Esophagus (tissue), 2 donors: ENCODE measurements around the gene TBC1D8. TPM values are rescaled to one million over a fixed set of nuclear protein-coding genes. Genes with fewer than 3 reads are reported as not detected.
A peak's percentile ranks its signal among the peaks of the same experiment; 100 is the strongest.

Experiments used
- H3K27ac ChIP-seq, 2 donors: one replicate each; pipeline ENCODE4 v1.5.1; 2013; ENCODE audit warnings: low read depth in 2 of 2, mild to moderate bottlenecking in 2 of 2, inconsistent platforms in 1 of 2, low read length in 1 of 2, moderate library complexity in 1 of 2
- H3K27me3 ChIP-seq, 2 donors: one replicate each; pipeline ENCODE4 v1.6.1; 2013; ENCODE audit warnings: low read length in 2 of 2, control low read depth in 1 of 2, mild to moderate bottlenecking in 1 of 2; ENCODE audit not compliant: insufficient read depth in 2 of 2, control insufficient read depth in 1 of 2
- H3K36me3 ChIP-seq, 2 donors: one replicate each; pipeline ENCODE4 v1.6.1; 2013; ENCODE audit warnings: low read length in 1 of 2; ENCODE audit not compliant: control insufficient read depth in 2 of 2, insufficient read depth in 2 of 2
- H3K4me1 ChIP-seq, 2 donors: one replicate each; pipeline ENCODE4 v1.6.1; 2013; ENCODE audit warnings: low read length in 1 of 2; ENCODE audit not compliant: control insufficient read depth in 2 of 2, insufficient read depth in 2 of 2
- H3K4me3 ChIP-seq, 2 donors: one replicate each; pipeline ENCODE4 v1.5.1; 2013; ENCODE audit warnings: low read length in 2 of 2, mild to moderate bottlenecking in 2 of 2, low read depth in 1 of 2, moderate library complexity in 1 of 2
- H3K9me3 ChIP-seq, 2 donors: one replicate each; pipeline ENCODE4 v1.6.1; 2013; ENCODE audit warnings: mild to moderate bottlenecking in 2 of 2, low read depth in 1 of 2, low read length in 1 of 2, moderate library complexity in 1 of 2; ENCODE audit not compliant: control insufficient read depth in 2 of 2, insufficient read depth in 1 of 2
- WGBS, 2 donors: extraction: QIAGEN DNeasy Blood & Tissue Kit; methylation state at CpG; one replicate each; pipeline ENCODE4 v1.1.7; 2013; 5-methylcytosine and 5-hydroxymethylcytosine counted together
- polyA plus RNA-seq, 2 donors: library from polyadenylated mRNA; stranded (reverse); fragments of 200-250 nt; gene quantifications; one replicate each; pipeline ENCODE4 v1.2.3, GENCODE V29; 2013
- donor health status: healthy with polysubstance abuse.
- donor health status: Bipolar disorder and iron deficiency.

The TBC1D8 gene
- polyA plus RNA-seq, 2 donors, result 13.3 to 19.4 TPM

GRCh38 chr2:101083613-101084012, 67.6 kb downstream of the TBC1D8 start:
- Histone ChIP-seq H3K36me3 (peaks cover 3 to 5% of the 10 kb centered on the region in 2 donors), H3K27ac (no peak overlapping the region), H3K9me3 (no peaks in the 10 kb centered on the region), H3K27me3 (no peaks in the 10 kb centered on the region), H3K4me3 (no peak overlapping the region), H3K4me1 (no peaks in the 10 kb centered on the region)
- WGBS, 2 donors, result 73 to 87% methylated on average over 2 of the region's 2 CpGs

GRCh38 chr2:101082998-101083397, 68.2 kb downstream of the TBC1D8 start:
- Histone ChIP-seq H3K4me3 (no peak overlapping the region), H3K4me1 (no peaks in the 10 kb centered on the region), H3K9me3 (no peaks in the 10 kb centered on the region), H3K36me3 (peaks cover 3 to 5% of the 10 kb centered on the region in 2 donors), H3K27me3 (no peaks in the 10 kb centered on the region), H3K27ac (no peak overlapping the region)
- WGBS, 2 donors, result 94 to 96% methylated on average over 6 of the region's 6 CpGs

- H3K4me3 ChIP-seq, result no peak overlapping the region
- 53 to 55% methylated on average over 1 of the region's 1 CpG for WGBS, 2 donors
- H3K9me3 ChIP-seq, result no peaks in the 10 kb centered on the region
- H3K27me3 ChIP-seq, result no peaks in the 10 kb centered on the region
- no peaks in the 10 kb centered on the region for H3K4me1 ChIP-seq
- H3K27ac ChIP-seq, result no peak overlapping the region
- peaks cover 3 to 5% of the 10 kb centered on the region in 2 donors for H3K36me3 ChIP-seq
Observed at GRCh38 chr2:101081375-101081907, 69.7 kb downstream of the TBC1D8 start.

- Histone ChIP-seq H3K4me1 (no peaks in the 10 kb centered on the region), H3K4me3 (no peak overlapping the region), H3K9me3 (no peaks in the 10 kb centered on the region), H3K27ac (no peak overlapping the region), H3K27me3 (no peaks in the 10 kb centered on the region), H3K36me3 (peaks cover 3 to 5% of the 10 kb centered on the region in 2 donors)
- 90 to 93% methylated on average over 14 of the region's 14 CpGs for WGBS, 2 donors
Observed at GRCh38 chr2:101080211-101081068, 70.7 kb downstream of the TBC1D8 start.

GRCh38 chr2:101076581-101076980, 74.6 kb downstream of the TBC1D8 start:
- WGBS, 2 donors, result 44 to 58% methylated on average over 2 of the region's 2 CpGs
- Histone ChIP-seq H3K36me3 (no peaks in the 10 kb centered on the region), H3K27ac (no peak overlapping the region), H3K4me1 (no peaks in the 10 kb centered on the region), H3K9me3 (no peaks in the 10 kb centered on the region), H3K27me3 (no peaks in the 10 kb centered on the region), H3K4me3 (no peak overlapping the region)

- 33 to 35% methylated on average over 4 of the region's 4 CpGs for WGBS, 2 donors
- no peak overlapping the region for H3K4me3 ChIP-seq
- H3K4me1 ChIP-seq, result peaks cover 2% of the 10 kb centered on the region in 2 donors
- no peaks in the 10 kb centered on the region for H3K36me3 ChIP-seq
- no peaks in the 10 kb centered on the region for H3K9me3 ChIP-seq
- no peaks in the 10 kb centered on the region for H3K27me3 ChIP-seq
- H3K27ac ChIP-seq, result peak overlapping the region; percentile 52 to 57
Observed at GRCh38 chr2:101064868-101065549, 86.2 kb downstream of the TBC1D8 start.

- Histone ChIP-seq H3K4me1 (peaks cover 2% of the 10 kb centered on the region in 2 donors), H3K27me3 (no peaks in the 10 kb centered on the region), H3K27ac (peak overlapping the region in 1 of 2 donors; percentile 51), H3K4me3 (no peak overlapping the region), H3K9me3 (no peaks in the 10 kb centered on the region), H3K36me3 (no peaks in the 10 kb centered on the region)
- 88 to 91% methylated on average over 3 of the region's 3 CpGs for WGBS, 2 donors
Observed at GRCh38 chr2:101064505-101064867, 86.7 kb downstream of the TBC1D8 start.

GRCh38 chr2:101064125-101064502, 87.1 kb downstream of the TBC1D8 start:
- Histone ChIP-seq H3K9me3 (no peaks in the 10 kb centered on the region), H3K27me3 (no peaks in the 10 kb centered on the region), H3K36me3 (no peaks in the 10 kb centered on the region), H3K27ac (peak overlapping the region; percentile 35 to 51), H3K4me1 (peaks cover 2% of the 10 kb centered on the region in 2 donors), H3K4me3 (no peak overlapping the region)
- WGBS, 2 donors, result 76 to 82% methylated on average over 2 of the region's 2 CpGs

GRCh38 chr2:101063352-101064124, 87.6 kb downstream of the TBC1D8 start:
- Histone ChIP-seq H3K4me3 (no peak overlapping the region), H3K4me1 (peaks cover 2% of the 10 kb centered on the region in 2 donors), H3K27me3 (no peaks in the 10 kb centered on the region), H3K9me3 (no peaks in the 10 kb centered on the region), H3K27ac (peak overlapping the region in 1 of 2 donors; percentile 35), H3K36me3 (no peaks in the 10 kb centered on the region)
- 24 to 40% methylated on average over 3 of the region's 3 CpGs for WGBS, 2 donors
